A549 (cell line): ENCODE data around the gene MAGEA1.

ENCODE experiments used
- CBX8 ChIP-seq: fragments of 200-600 bp; sonication (generic); IDR thresholded peaks from 2 replicates; pipeline ENCODE4 v1.6.1; 2016
- CEBPB ChIP-seq, 2 experiments: fragments of >200 bp in 1 of 2; sonication (Bioruptor Twin) in 1 of 2; formaldehyde crosslinking in 1 of 2; IDR thresholded peaks; 2 replicates each; pipeline ENCODE4 v1.6.1; 2012 to 2016
- CHD4 ChIP-seq: fragments of 200-600 bp; sonication (generic); IDR thresholded peaks from 2 replicates; pipeline ENCODE4 v1.6.1; 2016; ENCODE audit warnings: antibody characterized with exemption, mild to moderate bottlenecking, borderline replicate concordance
- EP300 ChIP-seq, 2 experiments: fragments of >200 bp; sonication (Bioruptor Twin); formaldehyde crosslinking; IDR thresholded peaks; 2 replicates in 1 of 2; 3 replicates in 1 of 2; pipeline ENCODE4 v1.6.1; 2016 to 2017
- KDM1A ChIP-seq: fragments of 200-600 bp; sonication (generic); IDR thresholded peaks from 2 replicates; pipeline ENCODE4 v1.6.1; 2016; ENCODE audit warnings: low read depth, mild to moderate bottlenecking
- NFE2L2 ChIP-seq: fragments of 150-350 bp; conservative IDR thresholded peaks from 2 replicates; pipeline ENCODE4 v1.6.1; 2014; ENCODE audit warnings: low read length
- POLR2A ChIP-seq: IDR thresholded peaks from 2 replicates; pipeline ENCODE4 v1.6.1; 2012; ENCODE audit warnings: mild to moderate bottlenecking, low read length
- RAD21 ChIP-seq, 2 experiments: fragments of >200 bp in 1 of 2; sonication (Bioruptor Twin) in 1 of 2; formaldehyde crosslinking in 1 of 2; IDR thresholded peaks in 1 of 2; conservative IDR thresholded peaks in 1 of 2; 2 replicates in 1 of 2; 3 replicates in 1 of 2; pipeline ENCODE4 v1.6.1; 2012 to 2018; ENCODE audit warnings: inconsistent platforms in 1 of 2
- TF ChIP-seq, protein P1 (sequence below): fragments of >200 bp; sonication (Bioruptor Twin); formaldehyde crosslinking; IDR thresholded peaks from 3 replicates; pipeline ENCODE4 v1.5.1; 2016
- TF ChIP-seq, protein P2 (sequence below): IDR thresholded peaks from 2 replicates; pipeline ENCODE4 v1.6.1; 2012

DNA sequence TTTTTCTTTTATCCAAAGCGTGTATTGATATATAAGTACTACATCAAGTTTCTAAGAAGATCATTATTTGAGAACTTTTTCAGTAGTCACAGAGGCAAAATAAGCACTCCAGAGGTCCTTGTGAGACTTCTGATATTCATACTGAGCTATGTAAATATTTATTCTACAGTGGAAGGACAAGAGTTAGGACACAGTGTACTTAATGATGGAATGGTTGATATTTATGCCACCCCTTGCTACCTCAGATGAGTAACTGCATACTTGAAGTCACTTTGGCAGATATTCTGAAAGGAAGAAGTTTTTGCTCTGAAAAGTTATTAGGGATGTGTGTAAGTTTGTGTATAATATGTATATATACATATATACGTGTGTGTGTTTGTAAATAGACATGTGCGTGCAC, 30.3 kb downstream of the MAGEA1 start:
- TF ChIP-seq, protein P1, sequence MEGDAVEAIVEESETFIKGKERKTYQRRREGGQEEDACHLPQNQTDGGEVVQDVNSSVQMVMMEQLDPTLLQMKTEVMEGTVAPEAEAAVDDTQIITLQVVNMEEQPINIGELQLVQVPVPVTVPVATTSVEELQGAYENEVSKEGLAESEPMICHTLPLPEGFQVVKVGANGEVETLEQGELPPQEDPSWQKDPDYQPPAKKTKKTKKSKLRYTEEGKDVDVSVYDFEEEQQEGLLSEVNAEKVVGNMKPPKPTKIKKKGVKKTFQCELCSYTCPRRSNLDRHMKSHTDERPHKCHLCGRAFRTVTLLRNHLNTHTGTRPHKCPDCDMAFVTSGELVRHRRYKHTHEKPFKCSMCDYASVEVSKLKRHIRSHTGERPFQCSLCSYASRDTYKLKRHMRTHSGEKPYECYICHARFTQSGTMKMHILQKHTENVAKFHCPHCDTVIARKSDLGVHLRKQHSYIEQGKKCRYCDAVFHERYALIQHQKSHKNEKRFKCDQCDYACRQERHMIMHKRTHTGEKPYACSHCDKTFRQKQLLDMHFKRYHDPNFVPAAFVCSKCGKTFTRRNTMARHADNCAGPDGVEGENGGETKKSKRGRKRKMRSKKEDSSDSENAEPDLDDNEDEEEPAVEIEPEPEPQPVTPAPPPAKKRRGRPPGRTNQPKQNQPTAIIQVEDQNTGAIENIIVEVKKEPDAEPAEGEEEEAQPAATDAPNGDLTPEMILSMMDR, result no peak
- no peak for TF ChIP-seq CHD4
- no peak for TF ChIP-seq CEBPB (IDR thresholded peaks at IDR 0.05)
- no peak for TF ChIP-seq KDM1A
- TF ChIP-seq, protein P2, sequence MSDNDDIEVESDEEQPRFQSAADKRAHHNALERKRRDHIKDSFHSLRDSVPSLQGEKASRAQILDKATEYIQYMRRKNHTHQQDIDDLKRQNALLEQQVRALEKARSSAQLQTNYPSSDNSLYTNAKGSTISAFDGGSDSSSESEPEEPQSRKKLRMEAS, result no peak
- TF ChIP-seq POLR2A, result no peak
- no peak for TF ChIP-seq CBX8
- no peak for TF ChIP-seq RAD21 (conservative IDR thresholded peaks at IDR 0.05 in 1 of 2, IDR thresholded peaks at IDR 0.05 in 1 of 2)
- no peak for TF ChIP-seq EP300 (IDR thresholded peaks at IDR 0.05)
- no peak for TF ChIP-seq NFE2L2
